HepG2 (cell line): ENCODE measurements around the gene NECAB2. TPM values are rescaled to one million over a fixed set of nuclear protein-coding genes. Genes with fewer than 3 reads are reported as not detected.

Experiments used
- ARID5B ChIP-seq: IDR thresholded peaks from 2 replicates; pipeline ENCODE4 v1.4.0; 2020; ENCODE audit warnings: mild to moderate bottlenecking, missing genetic modification reagents
- CHD2 ChIP-seq: IDR thresholded peaks from 2 replicates; pipeline ENCODE4 v1.6.1; 2011; ENCODE audit warnings: low read depth, low read length, improper control_type of control experiment
- IKZF5 ChIP-seq: IDR thresholded peaks from 2 replicates; pipeline ENCODE4 v1.6.1; 2018; ENCODE audit warnings: missing genetic modification reagents, mild to moderate bottlenecking, missing compliant biosample characterization
- JDP2 ChIP-seq: sonication (generic); formaldehyde crosslinking; IDR thresholded peaks from 2 replicates; pipeline ENCODE4 v1.8.1; 2022; ENCODE audit warnings: missing genetic modification reagents, borderline replicate concordance
- NR2F2 ChIP-seq: IDR thresholded peaks from 2 replicates; pipeline ENCODE4 v1.6.1; 2012; ENCODE audit warnings: low read depth, inconsistent platforms, borderline replicate concordance
- PAX8 ChIP-seq: sonication (generic); formaldehyde crosslinking; IDR thresholded peaks from 2 replicates; pipeline ENCODE4 v1.8.0; 2022; ENCODE audit warnings: mild to moderate bottlenecking, missing genetic modification reagents, borderline replicate concordance
- PREB ChIP-seq: sonication (generic); formaldehyde crosslinking; IDR thresholded peaks from 2 replicates; pipeline ENCODE4 v1.4.0; 2020; ENCODE audit warnings: missing genetic modification reagents
- ZFP1 ChIP-seq: IDR thresholded peaks from 2 replicates; pipeline ENCODE4 v1.6.1; 2016
- ZFYVE20 ChIP-seq: sonication (generic); formaldehyde crosslinking; IDR thresholded peaks from 2 replicates; pipeline ENCODE4 v1.8.0; 2023; ENCODE audit warnings: low read depth, mild to moderate bottlenecking, moderate library complexity, missing genetic modification reagents, borderline replicate concordance
- ZNF333 ChIP-seq: sonication (generic); formaldehyde crosslinking; IDR thresholded peaks from 2 replicates; pipeline ENCODE4 v1.4.0; 2020; ENCODE audit warnings: mild to moderate bottlenecking, missing genetic modification reagents, borderline replicate concordance
- ZNF407 ChIP-seq: sonication (generic); formaldehyde crosslinking; IDR thresholded peaks from one replicate; pipeline ENCODE4 v1.5.1; 2020; ENCODE audit warnings: mild to moderate bottlenecking, missing genetic modification reagents; ENCODE audit errors: not compliant biosample characterization
- ZNF605 ChIP-seq: sonication (generic); formaldehyde crosslinking; IDR thresholded peaks from 2 replicates; pipeline ENCODE4 v1.8.0; 2022; ENCODE audit warnings: mild to moderate bottlenecking, missing genetic modification reagents
- ZNF678 ChIP-seq: sonication (generic); formaldehyde crosslinking; IDR thresholded peaks from 2 replicates; pipeline ENCODE4 v1.4.0; 2020; ENCODE audit warnings: mild to moderate bottlenecking, missing genetic modification reagents
- ZNF788 ChIP-seq: sonication (generic); formaldehyde crosslinking; IDR thresholded peaks from 2 replicates; pipeline ENCODE4 v1.5.0; 2020; ENCODE audit warnings: mild to moderate bottlenecking, missing genetic modification reagents, borderline replicate concordance
- polyA plus RNA-seq, 8 experiments: library from polyadenylated mRNA; depleted of rRNA in 3 of 8; stranded (reverse) in 7 of 8; unstranded in 1 of 8; fragments of >200 nt; fragmentation: Illumina TruSeq in 4 of 8; extraction: Trizol in 4 of 8; gene quantifications; 2 replicates each; pipeline versions ENCODE4 v1.2.1 to v1.2.3, GENCODE V29; 2011 to 2016; ENCODE audit warnings: low read depth in 4 of 8, missing spikeins in 1 of 8, mixed read lengths in 1 of 8; ENCODE audit not compliant: insufficient read depth in 1 of 8
- total RNA-seq, 5 experiments: library from RNA; depleted of rRNA; stranded (reverse); fragments of >200 nt; fragmentation: Illumina TruSeq; extraction: Trizol; gene quantifications; 2 replicates each; pipeline ENCODE4 v1.2.3, GENCODE V29; 2016; ENCODE audit warnings: low read depth in 1 of 5

NECAB2 gene
- total and polyA plus RNA-seq, 2 of the 13 experiments (the other 11 are each of a cell fraction or from before 2014, with no cell fraction given), result 0.21 to 0.49 TPM

GRCh38 chr16:83946781-83947566 is 21.1 kb upstream of the NECAB2 start (continued):
- TF ChIP-seq ZNF407 (CRISPR knock-in tag), result peak; percentile 65
- TF ChIP-seq JDP2 (CRISPR knock-in tag), result no peak
- TF ChIP-seq ZNF333 (CRISPR knock-in tag), result no peak; the same call in 1 of the 2 replicates
- TF ChIP-seq ZNF605, result no peak
- 0 out of 2 replicates have a peak, but pooled peaks have one; percentile 41 for TF ChIP-seq NR2F2
- TF ChIP-seq IKZF5, result peak; percentile 63; the same call in 1 of the 2 replicates
- TF ChIP-seq ZFYVE20 (CRISPR knock-in tag), result 0 out of 2 replicates have a peak, but pooled peaks have one; percentile 33
- no peak for TF ChIP-seq ZNF678 (CRISPR knock-in tag)
- peak; percentile 90 for TF ChIP-seq ARID5B (CRISPR knock-in tag)
- TF ChIP-seq PAX8 (CRISPR knock-in tag), result no peak
- TF ChIP-seq ZFP1 (CRISPR knock-in tag), result no peak
- TF ChIP-seq PREB (CRISPR knock-in tag), result no peak
- no peak for TF ChIP-seq ZNF788 (CRISPR knock-in tag)
- no peak for TF ChIP-seq CHD2
